ENCODE measurements around the gene MOCOS.
"Not testable (repeated sequence)": the region's sequence is repeated elsewhere in the genome, so short reads cannot be mapped to it uniquely, and the experiment has no call there.

MOCOS gene, protein sequence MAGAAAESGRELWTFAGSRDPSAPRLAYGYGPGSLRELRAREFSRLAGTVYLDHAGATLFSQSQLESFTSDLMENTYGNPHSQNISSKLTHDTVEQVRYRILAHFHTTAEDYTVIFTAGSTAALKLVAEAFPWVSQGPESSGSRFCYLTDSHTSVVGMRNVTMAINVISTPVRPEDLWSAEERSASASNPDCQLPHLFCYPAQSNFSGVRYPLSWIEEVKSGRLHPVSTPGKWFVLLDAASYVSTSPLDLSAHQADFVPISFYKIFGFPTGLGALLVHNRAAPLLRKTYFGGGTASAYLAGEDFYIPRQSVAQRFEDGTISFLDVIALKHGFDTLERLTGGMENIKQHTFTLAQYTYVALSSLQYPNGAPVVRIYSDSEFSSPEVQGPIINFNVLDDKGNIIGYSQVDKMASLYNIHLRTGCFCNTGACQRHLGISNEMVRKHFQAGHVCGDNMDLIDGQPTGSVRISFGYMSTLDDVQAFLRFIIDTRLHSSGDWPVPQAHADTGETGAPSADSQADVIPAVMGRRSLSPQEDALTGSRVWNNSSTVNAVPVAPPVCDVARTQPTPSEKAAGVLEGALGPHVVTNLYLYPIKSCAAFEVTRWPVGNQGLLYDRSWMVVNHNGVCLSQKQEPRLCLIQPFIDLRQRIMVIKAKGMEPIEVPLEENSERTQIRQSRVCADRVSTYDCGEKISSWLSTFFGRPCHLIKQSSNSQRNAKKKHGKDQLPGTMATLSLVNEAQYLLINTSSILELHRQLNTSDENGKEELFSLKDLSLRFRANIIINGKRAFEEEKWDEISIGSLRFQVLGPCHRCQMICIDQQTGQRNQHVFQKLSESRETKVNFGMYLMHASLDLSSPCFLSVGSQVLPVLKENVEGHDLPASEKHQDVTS

GRCh38 chr18:36187193-36187825, at the start of gene MOCOS:
TSS of gene MOCOS (plus strand) at chr18:36187497. CDS start at chr18:36187540, 43 bp downstream.
- DNase-seq: no peak

DNA sequence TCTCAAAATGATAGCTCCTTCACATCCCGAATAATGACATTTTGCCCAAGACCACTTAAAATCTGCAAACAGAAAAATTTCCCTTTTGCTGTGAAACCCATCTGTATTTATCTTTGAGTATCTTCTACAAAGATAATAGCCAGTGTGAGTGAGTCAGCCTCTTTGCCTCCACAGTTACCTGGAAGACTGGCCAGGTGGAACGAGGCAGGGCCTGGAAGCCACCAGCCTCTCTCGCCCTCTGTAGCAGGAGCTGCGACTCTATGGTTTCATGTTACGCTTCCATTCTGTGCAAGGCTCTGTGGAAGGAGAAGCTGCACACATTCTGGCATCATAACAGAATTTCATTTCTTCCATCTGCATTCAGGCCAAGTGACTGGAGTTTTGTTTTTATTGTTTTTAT, 48.1 kb upstream of the MOCOS start:
- no peak for DNase-seq

DNA sequence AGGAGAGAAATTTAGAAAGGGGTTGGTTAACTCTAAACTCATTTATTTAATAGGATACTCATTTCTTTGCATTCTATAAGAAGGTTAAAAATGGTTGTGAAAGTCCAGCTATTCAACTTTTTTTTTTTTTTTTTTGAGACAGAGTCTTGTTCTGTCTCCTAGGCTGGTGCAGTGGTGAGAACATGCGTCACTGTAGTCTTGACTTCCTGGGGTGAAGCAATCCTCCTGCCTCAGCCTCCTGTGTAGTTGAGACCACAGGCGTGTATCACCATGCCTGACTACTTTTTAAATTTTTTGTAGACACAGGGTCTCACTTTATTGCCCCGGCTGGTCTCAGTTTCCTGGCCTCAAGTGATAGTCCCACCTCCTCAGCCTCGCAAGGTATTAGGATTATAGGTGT, 45.7 kb upstream of the MOCOS start:
- no peak for DNase-seq

GRCh38 chr18:36142751-36143150, 44.5 kb upstream of the MOCOS start:
- no peak for DNase-seq

GRCh38 chr18:36143391-36143790, 43.9 kb upstream of the MOCOS start:
- no peak for DNase-seq

GRCh38 chr18:36149514-36150289, 37.6 kb upstream of the MOCOS start:
- DNase-seq: no peak

GRCh38 chr18:36152781-36153180, 34.5 kb upstream of the MOCOS start:
- DNase-seq: no peak

GRCh38 chr18:36153203-36153602, 34.1 kb upstream of the MOCOS start:
- DNase-seq: no peak

GRCh38 chr18:36153771-36154170, 33.5 kb upstream of the MOCOS start:
- DNase-seq: no peak

GRCh38 chr18:36155851-36156757, 31.2 kb upstream of the MOCOS start:
- no peak for DNase-seq

- no peak for DNase-seq
Observed at GRCh38 chr18:36157441-36157840, 29.9 kb upstream of the MOCOS start.

GRCh38 chr18:36158266-36158867, 28.9 kb upstream of the MOCOS start:
- no peak for DNase-seq

GRCh38 chr18:36160959-36161371, 26.3 kb upstream of the MOCOS start:
- no peak for DNase-seq

- DNase-seq: no peak
Observed at GRCh38 chr18:36162981-36163380, 24.3 kb upstream of the MOCOS start.

DNA sequence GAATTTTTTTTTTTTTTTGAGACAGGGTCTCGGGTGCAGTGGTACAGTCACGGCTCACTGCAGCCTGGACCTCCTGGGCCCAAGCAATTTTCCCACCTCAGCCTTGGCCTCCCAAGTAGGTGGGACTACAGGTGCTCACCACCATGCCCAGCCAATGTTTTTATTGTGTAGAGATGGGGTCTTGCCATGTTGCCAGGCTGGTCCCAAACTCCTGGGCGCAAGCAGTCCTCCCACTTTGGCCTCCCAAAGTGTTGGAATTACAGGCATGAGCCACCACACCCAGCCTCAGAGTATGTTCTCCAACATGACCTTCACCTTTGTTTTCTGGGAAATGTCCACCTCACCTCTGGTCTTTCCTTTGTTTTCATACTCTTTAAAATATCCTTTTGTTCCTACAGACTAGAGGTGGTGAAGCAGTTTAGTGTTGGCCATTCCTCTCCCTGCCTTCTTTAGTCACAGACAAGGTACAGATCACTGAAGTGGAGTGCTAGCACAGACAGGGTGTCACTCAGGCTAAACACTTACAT, 19.5 kb upstream of the MOCOS start:
- DNase-seq: no peak

DNA sequence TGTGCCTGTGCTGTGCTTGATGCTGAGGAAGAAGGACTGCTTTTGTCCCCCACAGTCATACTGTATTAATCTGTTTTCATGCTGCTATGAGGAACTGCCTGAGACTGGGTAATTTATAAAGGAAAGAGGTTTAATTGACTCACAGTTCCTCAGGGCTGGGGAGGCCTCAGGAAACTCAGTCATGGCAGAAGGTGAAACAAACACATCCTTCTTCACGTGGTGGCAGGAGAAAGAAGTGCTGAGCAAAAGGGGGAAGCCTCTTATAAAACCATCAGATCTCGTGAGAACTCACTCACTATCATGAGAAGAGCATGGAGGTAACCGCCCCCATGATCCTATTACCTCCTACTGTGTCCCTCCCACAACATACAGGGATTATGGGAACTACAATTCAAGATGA, 19.0 kb upstream of the MOCOS start:
- not testable (repeated sequence) for DNase-seq

DNA sequence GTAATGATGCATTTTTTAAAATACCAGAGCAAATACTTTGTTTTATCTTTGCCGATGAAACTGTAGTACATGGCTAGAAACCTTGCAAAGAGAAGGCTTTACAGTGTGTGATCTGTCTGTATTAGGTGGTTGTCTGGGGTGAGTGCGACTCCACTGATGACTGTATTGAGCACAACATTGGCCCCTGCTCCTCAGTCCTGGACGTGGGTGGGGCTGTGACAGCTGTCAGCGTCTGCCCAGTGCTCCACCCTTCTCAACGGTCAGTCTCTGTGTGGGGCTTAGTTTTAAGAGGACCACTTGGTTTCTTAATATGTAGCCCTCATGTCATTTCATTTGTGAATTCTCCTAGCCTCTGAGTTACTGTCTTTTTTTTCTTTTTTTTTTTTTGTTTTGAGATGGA, 17.4 kb upstream of the MOCOS start:
- DNase-seq: no peak

GRCh38 chr18:36175481-36175880, 11.8 kb upstream of the MOCOS start:
- no peak for DNase-seq

- DNase-seq: no peak
Observed at GRCh38 chr18:36176177-36176584, 11.1 kb upstream of the MOCOS start.

DNA sequence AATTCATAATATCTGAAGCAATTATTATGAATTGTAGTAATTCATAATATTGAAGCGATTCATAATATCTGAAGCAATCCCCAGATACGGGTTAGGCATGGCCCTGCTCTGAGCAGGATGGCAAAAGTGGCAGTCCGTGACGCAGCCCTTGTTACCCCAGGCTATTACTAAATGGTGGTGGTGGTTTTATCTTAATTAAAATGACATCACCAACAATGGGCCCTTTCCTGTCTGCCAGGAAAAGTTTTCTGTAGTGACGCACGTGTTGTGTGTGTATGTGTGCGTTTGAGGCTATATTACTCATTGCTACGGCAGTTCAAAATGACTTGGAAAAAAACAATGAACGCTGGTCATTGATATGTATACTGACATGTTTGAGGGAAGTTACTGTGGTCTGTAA, 10.6 kb upstream of the MOCOS start:
- DNase-seq: no peak

- no peak for DNase-seq
Observed at GRCh38 chr18:36177913-36178312, 9.4 kb upstream of the MOCOS start.

Data from NCI-H2081 (cell line).